ENCODE measurements around the gene RASSF3.

- TF ChIP-seq CTCF (IDR thresholded peaks at IDR 0.05) (no peak), POLR2A (IDR thresholded peaks at IDR 0.05) (no peak)
These were observed 106.1 kb downstream of the RASSF3 start for GRCh38 chr12:64716371-64716770.

Measured in adrenal gland (tissue), 5 donors.